Measurements from ENCODE around the gene ATP11B. TPM values are rescaled to one million over a fixed set of nuclear protein-coding genes. Genes with fewer than 3 reads are reported as not detected.

The ATP11B gene
- total and polyA plus RNA-seq, 2 of the 8 experiments (the other 6 are each of a cell fraction or from before 2014, with no cell fraction given), result 5.1 to 26.5 TPM

GRCh38 chr3:182793663-182794454 lies 555 bp downstream of the ATP11B start (continued):
- TF ChIP-seq CTBP2 (IDR thresholded peaks at IDR 0.05; ENCODE audit: borderline replicate concordance, insufficient read depth, insufficient read length, low read length) (no peak), CTCF (IDR thresholded peaks at IDR 0.05; ENCODE audit: control extremely low read depth in 1 of 3, insufficient read depth in 1 of 3, low read depth in 1 of 3, low read length in 3 of 3) (no peak), SIN3A (conservative IDR thresholded peaks at IDR 0.05 in 1 of 2, IDR thresholded peaks at IDR 0.05 in 1 of 2; ENCODE audit: low read depth in 1 of 2, low read length in 2 of 2) (peak in 1 of 2 experiments; percentile 43; a peak in 2 of 4 replicates), SP2 (IDR thresholded peaks at IDR 0.05; ENCODE audit: low read length) (no peak), KDM4A (IDR thresholded peaks at IDR 0.05; ENCODE audit: low read depth, low read length, severe bottlenecking) (no peak), CEBPB (IDR thresholded peaks at IDR 0.05; ENCODE audit: low read depth, low read length) (no peak), RFX5 (IDR thresholded peaks at IDR 0.05; ENCODE audit: borderline replicate concordance, low read depth, low read length) (no peak), POLR2AphosphoS5 (IDR thresholded peaks at IDR 0.05; ENCODE audit: low read depth, low read length) (no peak), KDM1A (IDR thresholded peaks at IDR 0.05; ENCODE audit: borderline replicate concordance, low read length) (no peak), TCF12 (IDR thresholded peaks at IDR 0.05; ENCODE audit: low read depth, low read length) (no peak), POLR2A (IDR thresholded peaks at IDR 0.05; ENCODE audit: control extremely low read depth in 1 of 2, low read depth in 2 of 2, low read length in 2 of 2) (no peak), KDM5A (IDR thresholded peaks at IDR 0.05; ENCODE audit: low read length) (no peak), NRF1 (IDR thresholded peaks at IDR 0.05; ENCODE audit: low read depth, low read length) (no peak), RBBP5 (IDR thresholded peaks at IDR 0.05; ENCODE audit: borderline replicate concordance, low read depth, low read length) (peak; percentile 95), SIRT6 (IDR thresholded peaks at IDR 0.05; ENCODE audit: low read length) (no peak), EZH2 (IDR thresholded peaks at IDR 0.05; ENCODE audit: low read depth, low read length, severe bottlenecking) (no peak), SAP30 (IDR thresholded peaks at IDR 0.05; ENCODE audit: insufficient read depth, insufficient replicate concordance, low read length) (no peak), RNF2 (IDR thresholded peaks at IDR 0.05; ENCODE audit: borderline replicate concordance, low read depth, low read length, missing control alignments, poor library complexity, severe bottlenecking) (no peak), EGR1 (IDR thresholded peaks at IDR 0.05; ENCODE audit: borderline replicate concordance, low read depth, low read length) (no peak), FOSL1 (IDR thresholded peaks at IDR 0.05; ENCODE audit: insufficient read depth, low read depth, low read length) (no peak), RXRA (IDR thresholded peaks at IDR 0.05; ENCODE audit: insufficient read depth, low read depth, low read length) (no peak), SP4 (IDR thresholded peaks at IDR 0.05; ENCODE audit: low read length) (no peak)

All from H1 (cell line).